ENCODE data around the gene TMEM190. TPM values are rescaled to one million over a fixed set of nuclear protein-coding genes. Genes with fewer than 3 reads are reported as not detected.

The TMEM190 gene
- total and polyA plus RNA-seq, 9 of the 15 experiments (the other 6 are each of a cell fraction or from before 2014, with no cell fraction given) = not detected

DNA sequence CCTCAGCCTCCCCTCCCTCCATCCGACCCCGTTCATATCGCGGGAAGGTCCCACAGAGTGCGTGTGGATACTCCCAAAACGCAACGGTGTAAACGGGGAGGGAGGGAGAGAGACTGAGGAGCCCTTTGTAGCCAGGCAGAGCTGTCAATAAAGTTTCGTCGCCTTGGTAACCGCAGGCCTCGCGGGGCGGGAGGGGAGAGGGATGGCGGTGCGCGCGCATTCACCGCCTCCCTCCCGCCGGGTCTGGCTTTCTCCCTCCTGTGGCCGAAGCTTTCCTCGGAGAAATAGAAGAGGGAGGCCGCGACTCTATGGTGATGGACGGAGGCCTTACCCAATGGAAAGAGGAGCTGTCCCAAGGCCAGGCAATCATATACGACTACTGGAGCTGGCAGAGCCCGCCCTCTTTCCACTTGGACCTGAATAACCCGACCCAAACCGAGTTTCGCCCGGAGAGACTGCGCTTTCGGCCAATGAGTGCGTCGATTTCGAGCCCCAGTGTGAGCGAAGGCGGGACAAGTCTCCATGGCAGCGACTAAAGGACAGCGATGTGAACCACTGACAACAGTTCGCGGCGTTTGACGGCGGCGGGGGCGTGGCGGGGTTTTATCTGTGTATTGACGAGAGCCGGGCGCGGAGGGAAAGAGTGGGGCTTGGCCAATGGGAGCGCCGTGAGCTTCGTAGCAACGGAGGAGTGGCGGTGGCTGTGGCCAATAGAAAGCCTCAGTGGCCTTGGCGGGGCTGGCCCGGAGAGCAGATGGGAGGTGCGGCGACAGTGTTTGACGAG, 37.3 kb upstream of the TMEM190 start, which contains the start of gene KMT5C (continued):
- TF ChIP-seq, protein P1, sequence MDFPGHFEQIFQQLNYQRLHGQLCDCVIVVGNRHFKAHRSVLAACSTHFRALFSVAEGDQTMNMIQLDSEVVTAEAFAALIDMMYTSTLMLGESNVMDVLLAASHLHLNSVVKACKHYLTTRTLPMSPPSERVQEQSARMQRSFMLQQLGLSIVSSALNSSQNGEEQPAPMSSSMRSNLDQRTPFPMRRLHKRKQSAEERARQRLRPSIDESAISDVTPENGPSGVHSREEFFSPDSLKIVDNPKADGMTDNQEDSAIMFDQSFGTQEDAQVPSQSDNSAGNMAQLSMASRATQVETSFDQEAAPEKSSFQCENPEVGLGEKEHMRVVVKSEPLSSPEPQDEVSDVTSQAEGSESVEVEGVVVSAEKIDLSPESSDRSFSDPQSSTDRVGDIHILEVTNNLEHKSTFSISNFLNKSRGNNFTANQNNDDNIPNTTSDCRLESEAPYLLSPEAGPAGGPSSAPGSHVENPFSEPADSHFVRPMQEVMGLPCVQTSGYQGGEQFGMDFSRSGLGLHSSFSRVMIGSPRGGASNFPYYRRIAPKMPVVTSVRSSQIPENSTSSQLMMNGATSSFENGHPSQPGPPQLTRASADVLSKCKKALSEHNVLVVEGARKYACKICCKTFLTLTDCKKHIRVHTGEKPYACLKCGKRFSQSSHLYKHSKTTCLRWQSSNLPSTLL (IDR thresholded peaks at IDR 0.05) = no peak
- TF ChIP-seq HNRNPL (IDR thresholded peaks at IDR 0.05; ENCODE audit: low read depth, low read length) (no peak), NR2C2 (CRISPR knock-in tag; IDR thresholded peaks at IDR 0.05) (no peak), NR2C2 (tag; IDR thresholded peaks at IDR 0.05) (no peak), POLR3G (IDR thresholded peaks at IDR 0.05; ENCODE audit: extremely low read depth, insufficient read length, insufficient replicate concordance) (no peak), FOXA1 (IDR thresholded peaks at IDR 0.05; ENCODE audit: borderline replicate concordance) (no peak), SP1 (CRISPR knock-in tag; IDR thresholded peaks at IDR 0.05) (peak; percentile 99), RBM34 (IDR thresholded peaks at IDR 0.05; ENCODE audit: borderline replicate concordance, insufficient read depth, low read length) (no peak), KLF16 (IDR thresholded peaks at IDR 0.05) (no peak), RBFOX2 (IDR thresholded peaks at IDR 0.05; ENCODE audit: low read depth, low read length) (no peak; the same call in 1 of the 2 replicates)
- TF ChIP-seq, protein P2, sequence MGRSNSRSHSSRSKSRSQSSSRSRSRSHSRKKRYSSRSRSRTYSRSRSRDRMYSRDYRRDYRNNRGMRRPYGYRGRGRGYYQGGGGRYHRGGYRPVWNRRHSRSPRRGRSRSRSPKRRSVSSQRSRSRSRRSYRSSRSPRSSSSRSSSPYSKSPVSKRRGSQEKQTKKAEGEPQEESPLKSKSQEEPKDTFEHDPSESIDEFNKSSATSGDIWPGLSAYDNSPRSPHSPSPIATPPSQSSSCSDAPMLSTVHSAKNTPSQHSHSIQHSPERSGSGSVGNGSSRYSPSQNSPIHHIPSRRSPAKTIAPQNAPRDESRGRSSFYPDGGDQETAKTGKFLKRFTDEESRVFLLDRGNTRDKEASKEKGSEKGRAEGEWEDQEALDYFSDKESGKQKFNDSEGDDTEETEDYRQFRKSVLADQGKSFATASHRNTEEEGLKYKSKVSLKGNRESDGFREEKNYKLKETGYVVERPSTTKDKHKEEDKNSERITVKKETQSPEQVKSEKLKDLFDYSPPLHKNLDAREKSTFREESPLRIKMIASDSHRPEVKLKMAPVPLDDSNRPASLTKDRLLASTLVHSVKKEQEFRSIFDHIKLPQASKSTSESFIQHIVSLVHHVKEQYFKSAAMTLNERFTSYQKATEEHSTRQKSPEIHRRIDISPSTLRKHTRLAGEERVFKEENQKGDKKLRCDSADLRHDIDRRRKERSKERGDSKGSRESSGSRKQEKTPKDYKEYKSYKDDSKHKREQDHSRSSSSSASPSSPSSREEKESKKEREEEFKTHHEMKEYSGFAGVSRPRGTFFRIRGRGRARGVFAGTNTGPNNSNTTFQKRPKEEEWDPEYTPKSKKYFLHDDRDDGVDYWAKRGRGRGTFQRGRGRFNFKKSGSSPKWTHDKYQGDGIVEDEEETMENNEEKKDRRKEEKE (IDR thresholded peaks at IDR 0.05; ENCODE audit: borderline replicate concordance in 1 of 2, control insufficient read depth in 1 of 2, low read depth in 2 of 2, low read length in 1 of 2) = no peak
- TF ChIP-seq, protein P3, sequence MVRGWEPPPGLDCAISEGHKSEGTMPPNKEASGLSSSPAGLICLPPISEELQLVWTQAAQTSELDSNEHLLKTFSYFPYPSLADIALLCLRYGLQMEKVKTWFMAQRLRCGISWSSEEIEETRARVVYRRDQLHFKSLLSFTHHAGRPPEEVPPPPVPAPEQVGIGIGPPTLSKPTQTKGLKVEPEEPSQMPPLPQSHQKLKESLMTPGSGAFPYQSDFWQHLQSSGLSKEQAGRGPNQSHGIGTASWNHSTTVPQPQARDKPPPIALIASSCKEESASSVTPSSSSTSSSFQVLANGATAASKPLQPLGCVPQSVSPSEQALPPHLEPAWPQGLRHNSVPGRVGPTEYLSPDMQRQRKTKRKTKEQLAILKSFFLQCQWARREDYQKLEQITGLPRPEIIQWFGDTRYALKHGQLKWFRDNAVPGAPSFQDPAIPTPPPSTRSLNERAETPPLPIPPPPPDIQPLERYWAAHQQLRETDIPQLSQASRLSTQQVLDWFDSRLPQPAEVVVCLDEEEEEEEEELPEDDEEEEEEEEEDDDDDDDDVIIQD (CRISPR knock-in tag; IDR thresholded peaks at IDR 0.05) = no peak
- TF ChIP-seq, protein P4, sequence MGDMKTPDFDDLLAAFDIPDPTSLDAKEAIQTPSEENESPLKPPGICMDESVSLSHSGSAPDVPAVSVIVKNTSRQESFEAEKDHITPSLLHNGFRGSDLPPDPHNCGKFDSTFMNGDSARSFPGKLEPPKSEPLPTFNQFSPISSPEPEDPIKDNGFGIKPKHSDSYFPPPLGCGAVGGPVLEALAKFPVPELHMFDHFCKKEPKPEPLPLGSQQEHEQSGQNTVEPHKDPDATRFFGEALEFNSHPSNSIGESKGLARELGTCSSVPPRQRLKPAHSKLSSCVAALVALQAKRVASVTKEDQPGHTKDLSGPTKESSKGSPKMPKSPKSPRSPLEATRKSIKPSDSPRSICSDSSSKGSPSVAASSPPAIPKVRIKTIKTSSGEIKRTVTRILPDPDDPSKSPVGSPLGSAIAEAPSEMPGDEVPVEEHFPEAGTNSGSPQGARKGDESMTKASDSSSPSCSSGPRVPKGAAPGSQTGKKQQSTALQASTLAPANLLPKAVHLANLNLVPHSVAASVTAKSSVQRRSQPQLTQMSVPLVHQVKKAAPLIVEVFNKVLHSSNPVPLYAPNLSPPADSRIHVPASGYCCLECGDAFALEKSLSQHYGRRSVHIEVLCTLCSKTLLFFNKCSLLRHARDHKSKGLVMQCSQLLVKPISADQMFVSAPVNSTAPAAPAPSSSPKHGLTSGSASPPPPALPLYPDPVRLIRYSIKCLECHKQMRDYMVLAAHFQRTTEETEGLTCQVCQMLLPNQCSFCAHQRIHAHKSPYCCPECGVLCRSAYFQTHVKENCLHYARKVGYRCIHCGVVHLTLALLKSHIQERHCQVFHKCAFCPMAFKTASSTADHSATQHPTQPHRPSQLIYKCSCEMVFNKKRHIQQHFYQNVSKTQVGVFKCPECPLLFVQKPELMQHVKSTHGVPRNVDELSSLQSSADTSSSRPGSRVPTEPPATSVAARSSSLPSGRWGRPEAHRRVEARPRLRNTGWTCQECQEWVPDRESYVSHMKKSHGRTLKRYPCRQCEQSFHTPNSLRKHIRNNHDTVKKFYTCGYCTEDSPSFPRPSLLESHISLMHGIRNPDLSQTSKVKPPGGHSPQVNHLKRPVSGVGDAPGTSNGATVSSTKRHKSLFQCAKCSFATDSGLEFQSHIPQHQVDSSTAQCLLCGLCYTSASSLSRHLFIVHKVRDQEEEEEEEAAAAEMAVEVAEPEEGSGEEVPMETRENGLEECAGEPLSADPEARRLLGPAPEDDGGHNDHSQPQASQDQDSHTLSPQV (IDR thresholded peaks at IDR 0.05) = no peak
- TF ChIP-seq, protein P5, sequence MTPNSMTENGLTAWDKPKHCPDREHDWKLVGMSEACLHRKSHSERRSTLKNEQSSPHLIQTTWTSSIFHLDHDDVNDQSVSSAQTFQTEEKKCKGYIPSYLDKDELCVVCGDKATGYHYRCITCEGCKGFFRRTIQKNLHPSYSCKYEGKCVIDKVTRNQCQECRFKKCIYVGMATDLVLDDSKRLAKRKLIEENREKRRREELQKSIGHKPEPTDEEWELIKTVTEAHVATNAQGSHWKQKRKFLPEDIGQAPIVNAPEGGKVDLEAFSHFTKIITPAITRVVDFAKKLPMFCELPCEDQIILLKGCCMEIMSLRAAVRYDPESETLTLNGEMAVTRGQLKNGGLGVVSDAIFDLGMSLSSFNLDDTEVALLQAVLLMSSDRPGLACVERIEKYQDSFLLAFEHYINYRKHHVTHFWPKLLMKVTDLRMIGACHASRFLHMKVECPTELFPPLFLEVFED (CRISPR knock-in tag; conservative IDR thresholded peaks at IDR 0.05) = no peak

Data from K562 (cell line).